Measurements from ENCODE around the gene PHLPP1.

GRCh38 chr18:62776024-62776570 is 60.8 kb downstream of the PHLPP1 start:
- no peak for TF ChIP-seq CTCF (IDR thresholded peaks at IDR 0.05)
- no peak for TF ChIP-seq ZFX (IDR thresholded peaks at IDR 0.05; ENCODE audit: borderline replicate concordance)

All from 22Rv1 (cell line).